ENCODE results near the gene ANKRD27.

- no peak for TF ChIP-seq POLR2AphosphoS5 (IDR thresholded peaks at IDR 0.05)
- TF ChIP-seq, protein P1, sequence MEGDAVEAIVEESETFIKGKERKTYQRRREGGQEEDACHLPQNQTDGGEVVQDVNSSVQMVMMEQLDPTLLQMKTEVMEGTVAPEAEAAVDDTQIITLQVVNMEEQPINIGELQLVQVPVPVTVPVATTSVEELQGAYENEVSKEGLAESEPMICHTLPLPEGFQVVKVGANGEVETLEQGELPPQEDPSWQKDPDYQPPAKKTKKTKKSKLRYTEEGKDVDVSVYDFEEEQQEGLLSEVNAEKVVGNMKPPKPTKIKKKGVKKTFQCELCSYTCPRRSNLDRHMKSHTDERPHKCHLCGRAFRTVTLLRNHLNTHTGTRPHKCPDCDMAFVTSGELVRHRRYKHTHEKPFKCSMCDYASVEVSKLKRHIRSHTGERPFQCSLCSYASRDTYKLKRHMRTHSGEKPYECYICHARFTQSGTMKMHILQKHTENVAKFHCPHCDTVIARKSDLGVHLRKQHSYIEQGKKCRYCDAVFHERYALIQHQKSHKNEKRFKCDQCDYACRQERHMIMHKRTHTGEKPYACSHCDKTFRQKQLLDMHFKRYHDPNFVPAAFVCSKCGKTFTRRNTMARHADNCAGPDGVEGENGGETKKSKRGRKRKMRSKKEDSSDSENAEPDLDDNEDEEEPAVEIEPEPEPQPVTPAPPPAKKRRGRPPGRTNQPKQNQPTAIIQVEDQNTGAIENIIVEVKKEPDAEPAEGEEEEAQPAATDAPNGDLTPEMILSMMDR (IDR thresholded peaks at IDR 0.05) = no peak
Observed at GRCh38 chr19:32573492-32573794, 101.5 kb downstream of the ANKRD27 start.

Data from suprapubic skin (tissue), 3 donors.